Esophagus (tissue), 2 donors: ENCODE results near the gene GSDMA. TPM values are rescaled to one million over a fixed set of nuclear protein-coding genes. Genes with fewer than 3 reads are reported as not detected.
"Not testable (repeated sequence)": the region's sequence is repeated elsewhere in the genome, so short reads cannot be mapped to it uniquely, and the experiment has no call there.

Source experiments
- H3K27ac ChIP-seq, 2 donors: one replicate each; pipeline ENCODE4 v1.5.1; 2013; ENCODE audit warnings: low read depth in 2 of 2, mild to moderate bottlenecking in 2 of 2, inconsistent platforms in 1 of 2, low read length in 1 of 2, moderate library complexity in 1 of 2
- H3K27me3 ChIP-seq, 2 donors: one replicate each; pipeline ENCODE4 v1.6.1; 2013; ENCODE audit warnings: low read length in 2 of 2, control low read depth in 1 of 2, mild to moderate bottlenecking in 1 of 2; ENCODE audit not compliant: insufficient read depth in 2 of 2, control insufficient read depth in 1 of 2
- H3K36me3 ChIP-seq, 2 donors: one replicate each; pipeline ENCODE4 v1.6.1; 2013; ENCODE audit warnings: low read length in 1 of 2; ENCODE audit not compliant: control insufficient read depth in 2 of 2, insufficient read depth in 2 of 2
- H3K4me1 ChIP-seq, 2 donors: one replicate each; pipeline ENCODE4 v1.6.1; 2013; ENCODE audit warnings: low read length in 1 of 2; ENCODE audit not compliant: control insufficient read depth in 2 of 2, insufficient read depth in 2 of 2
- H3K4me3 ChIP-seq, 2 donors: one replicate each; pipeline ENCODE4 v1.5.1; 2013; ENCODE audit warnings: low read length in 2 of 2, mild to moderate bottlenecking in 2 of 2, low read depth in 1 of 2, moderate library complexity in 1 of 2
- H3K9me3 ChIP-seq, 2 donors: one replicate each; pipeline ENCODE4 v1.6.1; 2013; ENCODE audit warnings: mild to moderate bottlenecking in 2 of 2, low read depth in 1 of 2, low read length in 1 of 2, moderate library complexity in 1 of 2; ENCODE audit not compliant: control insufficient read depth in 2 of 2, insufficient read depth in 1 of 2
- WGBS, 2 donors: extraction: QIAGEN DNeasy Blood & Tissue Kit; methylation state at CpG; one replicate each; pipeline ENCODE4 v1.1.7; 2013; 5-methylcytosine and 5-hydroxymethylcytosine counted together
- polyA plus RNA-seq, 2 donors: library from polyadenylated mRNA; stranded (reverse); fragments of 200-250 nt; gene quantifications; one replicate each; pipeline ENCODE4 v1.2.3, GENCODE V29; 2013
- donor health status: healthy with polysubstance abuse.
- donor health status: Bipolar disorder and iron deficiency.

Gene GSDMA
- polyA plus RNA-seq, 2 donors: 0.59 to 0.98 TPM

DNA sequence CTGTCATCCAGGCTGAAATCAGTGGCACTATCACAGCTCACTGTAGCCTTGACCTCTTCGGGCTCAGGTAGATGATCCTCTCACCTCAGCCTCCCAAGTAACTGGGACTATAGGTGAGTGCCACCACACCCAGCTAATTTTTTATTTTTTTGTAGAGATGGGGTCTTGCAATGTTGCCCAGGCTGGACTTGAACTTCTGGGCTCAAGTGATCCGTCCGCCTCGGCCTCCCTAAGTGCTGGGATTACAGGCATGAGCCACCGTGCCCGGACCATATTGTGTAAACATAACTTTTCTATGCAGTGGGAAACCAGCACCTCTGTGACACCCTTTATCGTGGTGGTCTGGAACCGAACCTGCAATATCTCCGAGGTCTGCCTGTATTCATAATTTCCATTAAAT is 41.3 kb downstream of the GSDMA start:
- no peaks in the 10 kb centered on the region for H3K4me1 ChIP-seq
- no peaks in the 10 kb centered on the region for H3K27me3 ChIP-seq
- H3K4me3 ChIP-seq: no peak overlapping the region
- WGBS, 2 donors: 88 to 92% methylated on average over 9 of the region's 9 CpGs
- no peaks in the 10 kb centered on the region for H3K36me3 ChIP-seq
- no peak overlapping the region for H3K27ac ChIP-seq
- H3K9me3 ChIP-seq: no peaks in the 10 kb centered on the region

- Histone ChIP-seq H3K27ac (no peak overlapping the region), H3K4me1 (no peaks in the 10 kb centered on the region), H3K4me3 (no peak overlapping the region), H3K9me3 (no peaks in the 10 kb centered on the region), H3K36me3 (no peaks in the 10 kb centered on the region), H3K27me3 (no peaks in the 10 kb centered on the region)
- 85 to 90% methylated on average over 7 of the region's 7 CpGs for WGBS, 2 donors
These were observed 41.9 kb downstream of the GSDMA start for GRCh38 chr17:40004712-40005111.

GRCh38 chr17:40005520-40005919 is 42.7 kb downstream of the GSDMA start:
- Histone ChIP-seq H3K27me3 (no peaks in the 10 kb centered on the region), H3K27ac (no peak overlapping the region), H3K9me3 (no peaks in the 10 kb centered on the region), H3K4me3 (no peak overlapping the region), H3K36me3 (no peaks in the 10 kb centered on the region), H3K4me1 (no peaks in the 10 kb centered on the region)
- 85 to 89% methylated on average over 6 of the region's 6 CpGs for WGBS, 2 donors

- 55 to 86% methylated on average over 29 to 38 of the region's 38 CpGs for WGBS, 2 donors
- not testable (repeated sequence) for H3K4me1 ChIP-seq, H3K9me3 ChIP-seq, H3K27me3 ChIP-seq, H3K36me3 ChIP-seq, H3K4me3 ChIP-seq
- H3K27ac ChIP-seq: peak overlapping the region; percentile 49 to 52
These were observed 48.2 kb downstream of the GSDMA start for GRCh38 chr17:40010946-40011500.

GRCh38 chr17:40012017-40012647 is 49.3 kb downstream of the GSDMA start:
- H3K27me3 ChIP-seq, H3K36me3 ChIP-seq, H3K27ac ChIP-seq, H3K9me3 ChIP-seq, H3K4me3 ChIP-seq, H3K4me1 ChIP-seq: not testable (repeated sequence)
- WGBS, 2 donors: 77 to 80% methylated on average over 20 to 21 of the region's 22 CpGs

DNA sequence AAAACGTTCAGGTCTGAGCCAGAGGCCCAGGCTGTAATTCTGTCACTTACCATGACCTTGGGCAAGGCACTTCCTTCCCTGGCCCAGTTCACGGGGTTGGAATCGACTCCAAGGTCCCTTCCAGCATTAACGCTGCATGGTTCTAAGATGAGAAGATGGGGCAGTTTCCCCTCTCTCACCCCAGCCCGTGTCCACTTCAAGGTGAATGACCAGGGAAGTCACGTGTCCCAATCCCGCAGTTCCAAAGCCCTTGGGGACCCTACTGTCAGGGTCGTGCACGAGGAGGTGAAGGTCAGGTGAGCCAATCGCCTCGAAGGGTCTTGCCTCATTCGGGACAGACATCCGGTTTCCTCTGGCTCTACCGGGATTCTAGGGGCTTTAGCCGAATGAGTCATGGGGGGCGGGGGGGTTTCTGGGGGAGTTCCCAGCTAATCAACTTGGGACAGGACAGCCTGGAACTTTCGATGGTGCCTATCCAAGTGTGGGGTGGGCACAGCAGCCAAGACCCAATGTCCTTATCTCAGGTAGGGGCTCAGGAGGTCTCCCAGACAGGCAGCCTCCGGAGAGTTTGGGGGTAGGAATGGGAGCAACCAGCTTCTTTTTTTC is 51.7 kb downstream of the GSDMA start:
- peaks cover 0 to 7% of the 10 kb centered on the region in 2 donors for H3K4me1 ChIP-seq
- H3K36me3 ChIP-seq: peaks cover 3 to 10% of the 10 kb centered on the region in 2 donors
- H3K4me3 ChIP-seq: no peak overlapping the region
- peak overlapping the region in 1 of 2 donors; percentile 11 for H3K27ac ChIP-seq
- 37 to 42% methylated on average over 18 of the region's 18 CpGs for WGBS, 2 donors
- no peaks in the 10 kb centered on the region for H3K27me3 ChIP-seq
- H3K9me3 ChIP-seq: no peaks in the 10 kb centered on the region

GRCh38 chr17:40015005-40015997 is 52.5 kb downstream of the GSDMA start, which contains the start of gene CSF3:
CSF3 (plus strand) TSS chr17:40015440; CDS start chr17:40015475, 35 bp downstream.
- Histone ChIP-seq H3K27me3 (no peaks in the 10 kb centered on the region), H3K4me1 (peaks cover 0 to 7% of the 10 kb centered on the region in 2 donors), H3K9me3 (no peaks in the 10 kb centered on the region), H3K4me3 (no peak within 1 kb of the TSS), H3K36me3 (peaks cover 3 to 17% of the 10 kb centered on the region in 2 donors), H3K27ac (peak within 1 kb of the TSS; percentile 11 to 16)
- 48 to 51% methylated on average over 20 of the region's 20 CpGs for WGBS, 2 donors

DNA sequence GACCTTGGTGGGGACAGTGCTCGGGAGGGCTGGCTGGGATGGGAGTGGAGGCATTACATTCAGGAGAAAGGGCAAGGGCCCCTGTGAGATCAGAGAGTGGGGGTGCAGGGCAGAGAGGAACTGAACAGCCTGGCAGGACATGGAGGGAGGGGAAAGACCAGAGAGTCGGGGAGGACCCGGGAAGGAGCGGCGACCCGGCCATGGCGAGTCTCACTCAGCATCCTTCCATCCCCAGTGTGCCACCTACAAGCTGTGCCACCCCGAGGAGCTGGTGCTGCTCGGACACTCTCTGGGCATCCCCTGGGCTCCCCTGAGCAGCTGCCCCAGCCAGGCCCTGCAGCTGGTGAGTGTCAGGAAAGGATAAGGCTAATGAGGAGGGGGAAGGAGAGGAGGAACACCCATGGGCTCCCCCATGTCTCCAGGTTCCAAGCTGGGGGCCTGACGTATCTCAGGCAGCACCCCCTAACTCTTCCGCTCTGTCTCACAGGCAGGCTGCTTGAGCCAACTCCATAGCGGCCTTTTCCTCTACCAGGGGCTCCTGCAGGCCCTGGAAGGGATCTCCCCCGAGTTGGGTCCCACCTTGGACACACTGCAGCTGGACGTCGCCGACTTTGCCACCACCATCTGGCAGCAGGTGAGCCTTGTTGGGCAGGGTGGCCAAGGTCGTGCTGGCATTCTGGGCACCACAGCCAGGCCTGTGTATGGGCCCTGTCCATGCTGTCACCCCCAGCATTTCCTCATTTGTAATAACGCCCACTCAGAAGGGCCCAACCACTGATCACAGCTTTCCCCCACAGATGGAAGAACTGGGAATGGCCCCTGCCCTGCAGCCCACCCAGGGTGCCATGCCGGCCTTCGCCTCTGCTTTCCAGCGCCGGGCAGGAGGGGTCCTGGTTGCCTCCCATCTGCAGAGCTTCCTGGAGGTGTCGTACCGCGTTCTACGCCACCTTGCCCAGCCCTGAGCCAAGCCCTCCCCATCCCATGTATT is 53.5 kb downstream of the GSDMA start:
- Histone ChIP-seq H3K4me3 (no peak overlapping the region), H3K4me1 (peaks cover 0 to 8% of the 10 kb centered on the region in 2 donors), H3K27me3 (no peaks in the 10 kb centered on the region), H3K36me3 (peaks cover 3 to 17% of the 10 kb centered on the region in 2 donors), H3K27ac (no peak overlapping the region), H3K9me3 (no peaks in the 10 kb centered on the region)
- WGBS, 2 donors: 81 to 82% methylated on average over 26 of the region's 26 CpGs
